ENCODE measurements around the gene CALHM5. TPM values are rescaled to one million over a fixed set of nuclear protein-coding genes. Genes with fewer than 3 reads are reported as not detected.

The CALHM5 gene
- total and polyA plus RNA-seq, 9 of the 15 experiments (the other 6 are each of a cell fraction or from before 2014, with no cell fraction given) = under 0.01 to 0.05 (median 0.02) TPM; not detected in 2

GRCh38 chr6:116562614-116563013 is 51.2 kb downstream of the CALHM5 start (continued):
- TF ChIP-seq HEY1 (CRISPR knock-in tag; IDR thresholded peaks at IDR 0.05; ENCODE audit: borderline replicate concordance) (no peak), STAT5A (IDR thresholded peaks at IDR 0.05; ENCODE audit: borderline replicate concordance, low read length) (peak; percentile 39; the same call in 1 of the 2 replicates), GABPB1 (CRISPR knock-in tag; IDR thresholded peaks at IDR 0.05) (no peak), RFX5 (IDR thresholded peaks at IDR 0.05; ENCODE audit: low read depth, low read length) (no peak), CBX2 (IDR thresholded peaks at IDR 0.05; ENCODE audit: insufficient read depth, low read length, poor library complexity, severe bottlenecking) (no peak), GABPA (tag; conservative IDR thresholded peaks at IDR 0.05; ENCODE audit: low read depth) (no peak; the same call in 1 of the 2 replicates), MTF1 (CRISPR knock-in tag; IDR thresholded peaks at IDR 0.05; ENCODE audit: borderline replicate concordance) (no peak), CUX1 (CRISPR knock-in tag; IDR thresholded peaks at IDR 0.05) (no peak), PRPF4 (IDR thresholded peaks at IDR 0.05; ENCODE audit: insufficient read depth, low read depth, low read length, poor library complexity, severe bottlenecking) (no peak), ZNF398 (CRISPR knock-in tag; IDR thresholded peaks at IDR 0.05) (no peak), XRCC5 (IDR thresholded peaks at IDR 0.05; ENCODE audit: low read depth, low read length) (no peak), ZNF511 (CRISPR knock-in tag; IDR thresholded peaks at IDR 0.05) (no peak), ZNF12 (CRISPR knock-in tag; IDR thresholded peaks at IDR 0.05) (no peak), MLLT1 (IDR thresholded peaks at IDR 0.05) (no peak), CLOCK (CRISPR knock-in tag; IDR thresholded peaks at IDR 0.05; ENCODE audit: borderline replicate concordance) (no peak), ZNF165 (CRISPR knock-in tag; IDR thresholded peaks at IDR 0.05; ENCODE audit: borderline replicate concordance) (no peak)
